Activated CD4-positive, CD25-positive, alpha-beta regulatory T cell treated with anti-CD3 and anti-CD28 coated beads, Interleukin-2, amount 50 U/mL, for 24 hours (primary cell): ENCODE data around the gene ADRA2C.

Source experiments
- ATAC-seq, 2 donors: fragments of 150-1000 bp; cut with Tn5 transposase; one replicate each; pipeline ENCODE4 v1.10.0; 2021; ENCODE audit warnings: mild to moderate bottlenecking in 1 of 2, moderate library complexity in 1 of 2

ADRA2C gene

GRCh38 chr4:3780347-3781171, 14.4 kb downstream of the ADRA2C start:
- ATAC-seq = no peak

- no peak for ATAC-seq
These were observed 15.2 kb downstream of the ADRA2C start for GRCh38 chr4:3781193-3781886.

GRCh38 chr4:3781997-3782930, 16.1 kb downstream of the ADRA2C start:
- no peak for ATAC-seq

GRCh38 chr4:3783693-3784306, 17.6 kb downstream of the ADRA2C start:
- no peak for ATAC-seq

GRCh38 chr4:3784454-3785291, 18.5 kb downstream of the ADRA2C start:
- no peak for ATAC-seq

GRCh38 chr4:3785292-3785565, 19.0 kb downstream of the ADRA2C start:
- ATAC-seq = no peak

GRCh38 chr4:3786196-3786869, 20.1 kb downstream of the ADRA2C start:
- no peak for ATAC-seq

- no peak for ATAC-seq
These were observed 21.5 kb downstream of the ADRA2C start for GRCh38 chr4:3787489-3788365.

- ATAC-seq = no peak
These were observed 22.1 kb downstream of the ADRA2C start for GRCh38 chr4:3788366-3788660.

- ATAC-seq = no peak
These were observed 23.4 kb downstream of the ADRA2C start for GRCh38 chr4:3789587-3789986.

- no peak for ATAC-seq
These were observed 23.9 kb downstream of the ADRA2C start for GRCh38 chr4:3790006-3790561.

- no peak for ATAC-seq
These were observed 25.1 kb downstream of the ADRA2C start for GRCh38 chr4:3791256-3791655.

- no peak for ATAC-seq
These were observed 25.8 kb downstream of the ADRA2C start for GRCh38 chr4:3791910-3792542.

- ATAC-seq = no peak
These were observed 26.6 kb downstream of the ADRA2C start for GRCh38 chr4:3792813-3793212.

- ATAC-seq = no peak
These were observed 27.4 kb downstream of the ADRA2C start for GRCh38 chr4:3793545-3793944.

- no peak for ATAC-seq
These were observed 30.8 kb downstream of the ADRA2C start for GRCh38 chr4:3796960-3797359.

GRCh38 chr4:3797831-3798790, 31.9 kb downstream of the ADRA2C start:
- ATAC-seq = no peak

- ATAC-seq = no peak
These were observed 33.3 kb downstream of the ADRA2C start for GRCh38 chr4:3799496-3799895.
